T-helper 1 cell treated with Interleukin-12 subunit alpha and Interleukin-12 subunit beta and Interleukin-4 antibody, amounts not matched to agents 30 μg/mL and 1 μg/mL, for 36 hours (primary cell): ENCODE data around the gene HPCAL1.

Experiments
- H3K27ac Mint-ChIP-seq: one replicate; pipeline ENCODE4 v1.8.0; 2021; ENCODE audit warnings: mild to moderate bottlenecking, mixed read lengths
- H3K27me3 Mint-ChIP-seq: one replicate; pipeline ENCODE4 v1.8.0; 2021; ENCODE audit warnings: low read depth, mixed read lengths
- H3K36me3 Mint-ChIP-seq: one replicate; pipeline ENCODE4 v1.8.0; 2021; ENCODE audit warnings: low read depth, mixed read lengths
- H3K4me1 Mint-ChIP-seq: one replicate; pipeline ENCODE4 v1.8.0; 2021; ENCODE audit warnings: low read depth, mixed read lengths
- H3K4me3 Mint-ChIP-seq: one replicate; pipeline ENCODE4 v1.8.0; 2021; ENCODE audit warnings: mild to moderate bottlenecking, moderate library complexity, mixed read lengths
- H3K9me3 Mint-ChIP-seq: one replicate; pipeline ENCODE4 v1.8.0; 2021; ENCODE audit warnings: mixed read lengths

Gene HPCAL1

DNA sequence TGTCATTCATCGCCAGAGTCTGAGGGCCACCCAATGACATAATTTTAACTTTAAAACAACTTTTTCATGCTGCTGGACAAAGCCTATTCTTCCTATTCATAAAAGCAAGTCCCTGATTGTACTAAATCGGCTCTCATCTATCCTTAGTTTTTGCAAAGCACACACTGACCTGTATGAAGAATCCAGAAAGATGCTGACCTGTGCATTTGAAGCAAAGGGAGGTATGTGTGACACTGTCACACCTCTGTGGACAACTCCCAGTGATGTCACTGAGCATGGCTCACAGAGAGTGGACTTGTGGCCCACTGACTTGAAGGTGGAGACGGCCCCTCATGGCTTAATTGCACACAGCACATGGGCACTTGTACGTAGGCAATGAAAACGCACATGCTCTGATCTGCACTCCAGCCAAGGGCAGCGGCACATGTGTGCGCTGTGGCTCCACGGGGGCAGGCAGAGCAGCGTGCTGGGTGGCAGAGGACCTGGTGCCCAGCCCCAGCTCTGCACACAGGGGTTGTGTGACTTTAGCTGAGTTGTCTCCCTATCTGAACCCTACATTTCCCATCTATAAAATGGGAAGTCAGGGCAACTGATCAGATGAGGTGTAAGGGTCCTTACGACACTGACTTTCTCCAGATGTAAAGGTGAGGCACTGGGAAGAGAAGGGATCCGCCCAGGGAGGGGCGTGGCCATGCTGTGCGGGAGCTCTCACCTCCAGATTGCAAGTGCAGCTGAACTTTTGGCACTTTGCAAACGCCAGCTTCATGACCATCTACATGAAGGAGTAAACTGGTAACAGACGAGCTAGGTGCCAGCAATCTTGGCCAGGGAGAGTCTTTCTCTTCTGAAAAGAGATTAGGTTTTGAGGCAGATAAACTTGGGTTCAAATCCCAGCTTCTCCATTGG lies 159.7 kb downstream of the HPCAL1 start:
- Mint-ChIP-seq H3K9me3 (no peaks in the 10 kb centered on the region), H3K4me1 (no peaks in the 10 kb centered on the region), H3K4me3 (no peak overlapping the region), H3K27me3 (peaks cover 13% of the 10 kb centered on the region), H3K27ac (no peak overlapping the region), H3K36me3 (no peaks in the 10 kb centered on the region)

GRCh38 chr2:10465910-10466309 lies 163.2 kb downstream of the HPCAL1 start:
- H3K4me3 Mint-ChIP-seq: no peak overlapping the region
- H3K27me3 Mint-ChIP-seq: peaks cover 7% of the 10 kb centered on the region
- H3K4me1 Mint-ChIP-seq: no peaks in the 10 kb centered on the region
- no peaks in the 10 kb centered on the region for H3K36me3 Mint-ChIP-seq
- no peaks in the 10 kb centered on the region for H3K9me3 Mint-ChIP-seq
- H3K27ac Mint-ChIP-seq: no peak overlapping the region

- Mint-ChIP-seq H3K4me1 (no peaks in the 10 kb centered on the region), H3K9me3 (no peaks in the 10 kb centered on the region)
Observed at GRCh38 chr2:10466801-10467200, 164.1 kb downstream of the HPCAL1 start.

DNA sequence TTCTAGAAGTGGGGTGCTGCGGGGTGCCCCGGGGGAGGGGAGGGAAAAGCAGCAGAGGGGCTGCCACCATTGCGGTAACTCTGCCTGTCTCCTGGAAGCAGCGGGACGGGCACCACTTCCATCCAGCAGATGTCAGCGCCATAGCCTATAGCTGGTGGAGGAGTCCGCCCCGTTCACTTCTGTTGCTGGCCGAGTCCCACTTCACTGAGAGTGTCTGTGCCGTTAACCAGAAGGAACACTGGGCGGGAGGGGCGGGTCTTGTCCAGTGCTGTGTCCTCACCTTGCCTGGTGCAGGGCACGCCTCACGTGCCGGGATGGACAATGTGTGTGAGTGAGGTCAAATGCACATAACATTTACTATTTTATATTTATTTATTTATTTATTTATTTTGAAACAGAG lies 164.7 kb downstream of the HPCAL1 start:
- H3K27ac Mint-ChIP-seq: no peak overlapping the region
- H3K36me3 Mint-ChIP-seq: no peaks in the 10 kb centered on the region
- no peaks in the 10 kb centered on the region for H3K9me3 Mint-ChIP-seq
- peaks cover 3% of the 10 kb centered on the region for H3K27me3 Mint-ChIP-seq
- no peaks in the 10 kb centered on the region for H3K4me1 Mint-ChIP-seq
- no peak overlapping the region for H3K4me3 Mint-ChIP-seq

More at GRCh38 chr2:10466801-10467200, 164.1 kb downstream of the HPCAL1 start:
- Mint-ChIP-seq H3K36me3 (no peaks in the 10 kb centered on the region), H3K27me3 (peaks cover 3% of the 10 kb centered on the region), H3K27ac (no peak overlapping the region), H3K4me3 (no peak overlapping the region)

- Mint-ChIP-seq H3K36me3 (no peaks in the 10 kb centered on the region), H3K4me3 (no peak overlapping the region), H3K9me3 (no peaks in the 10 kb centered on the region), H3K27ac (no peak overlapping the region), H3K27me3 (peaks cover 8% of the 10 kb centered on the region), H3K4me1 (no peaks in the 10 kb centered on the region)
Observed at GRCh38 chr2:10469301-10469700, 166.6 kb downstream of the HPCAL1 start.

- no peaks in the 10 kb centered on the region for H3K4me1 Mint-ChIP-seq
- peaks cover 8% of the 10 kb centered on the region for H3K27me3 Mint-ChIP-seq
- H3K9me3 Mint-ChIP-seq: no peaks in the 10 kb centered on the region
- no peak overlapping the region for H3K27ac Mint-ChIP-seq
- no peak overlapping the region for H3K4me3 Mint-ChIP-seq
- no peaks in the 10 kb centered on the region for H3K36me3 Mint-ChIP-seq
Observed at GRCh38 chr2:10469955-10470608, 167.4 kb downstream of the HPCAL1 start.

DNA sequence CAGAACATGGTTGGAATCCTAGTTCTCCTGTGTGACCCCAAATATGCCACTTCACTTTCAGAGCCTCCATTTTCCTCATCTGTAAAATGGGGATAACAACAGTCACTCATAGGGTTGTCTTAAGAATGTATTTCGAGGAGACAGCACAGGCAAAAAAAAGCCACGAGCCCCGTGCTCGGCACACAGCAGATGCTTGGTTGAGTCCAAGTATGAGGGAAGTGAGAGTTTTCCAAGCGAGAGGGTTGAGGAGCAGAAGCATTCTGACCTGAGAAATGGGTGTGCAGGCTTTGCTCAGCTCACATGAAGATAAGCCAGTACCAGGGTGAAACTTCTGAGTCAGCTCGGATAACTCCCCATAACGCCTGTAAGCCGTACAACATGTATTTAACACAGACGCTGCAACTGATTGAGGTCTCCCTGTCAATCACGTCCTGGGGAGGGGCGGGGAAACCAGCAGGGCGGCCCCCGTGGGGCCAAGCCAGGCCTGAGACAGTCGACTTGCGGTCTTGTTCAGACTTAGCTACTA lies 168.4 kb downstream of the HPCAL1 start:
- H3K36me3 Mint-ChIP-seq: no peaks in the 10 kb centered on the region
- no peak overlapping the region for H3K4me3 Mint-ChIP-seq
- no peaks in the 10 kb centered on the region for H3K9me3 Mint-ChIP-seq
- H3K27me3 Mint-ChIP-seq: peaks cover 8% of the 10 kb centered on the region
- no peaks in the 10 kb centered on the region for H3K4me1 Mint-ChIP-seq
- H3K27ac Mint-ChIP-seq: no peak overlapping the region

DNA sequence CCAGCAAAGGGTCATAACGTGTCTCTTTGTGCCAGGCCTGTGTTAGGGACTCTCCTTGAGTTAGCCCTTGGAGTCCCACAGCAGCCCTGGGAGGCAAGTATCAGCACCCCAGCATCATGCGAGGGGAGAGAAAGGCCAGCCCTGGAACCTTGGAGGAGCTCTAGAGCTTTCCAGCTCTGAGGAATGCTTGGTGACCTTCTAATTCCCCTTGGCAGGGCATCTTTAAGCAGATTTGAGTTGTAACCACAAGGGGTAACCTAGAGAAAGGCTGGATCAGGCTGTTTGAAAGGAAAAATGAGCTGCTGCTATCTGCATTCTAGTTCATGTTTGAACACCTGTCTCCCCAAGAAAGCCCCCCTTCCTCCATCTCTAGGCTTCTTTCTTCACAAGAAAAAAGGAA lies 169.3 kb downstream of the HPCAL1 start:
- H3K4me1 Mint-ChIP-seq: peaks cover 2% of the 10 kb centered on the region
- H3K27ac Mint-ChIP-seq: no peak overlapping the region
- peaks cover 8% of the 10 kb centered on the region for H3K27me3 Mint-ChIP-seq
- H3K9me3 Mint-ChIP-seq: no peaks in the 10 kb centered on the region
- no peaks in the 10 kb centered on the region for H3K36me3 Mint-ChIP-seq
- H3K4me3 Mint-ChIP-seq: no peak overlapping the region

- H3K36me3 Mint-ChIP-seq: no peaks in the 10 kb centered on the region
- H3K27ac Mint-ChIP-seq: no peak overlapping the region
Observed at GRCh38 chr2:10473121-10473756, 170.5 kb downstream of the HPCAL1 start.

DNA sequence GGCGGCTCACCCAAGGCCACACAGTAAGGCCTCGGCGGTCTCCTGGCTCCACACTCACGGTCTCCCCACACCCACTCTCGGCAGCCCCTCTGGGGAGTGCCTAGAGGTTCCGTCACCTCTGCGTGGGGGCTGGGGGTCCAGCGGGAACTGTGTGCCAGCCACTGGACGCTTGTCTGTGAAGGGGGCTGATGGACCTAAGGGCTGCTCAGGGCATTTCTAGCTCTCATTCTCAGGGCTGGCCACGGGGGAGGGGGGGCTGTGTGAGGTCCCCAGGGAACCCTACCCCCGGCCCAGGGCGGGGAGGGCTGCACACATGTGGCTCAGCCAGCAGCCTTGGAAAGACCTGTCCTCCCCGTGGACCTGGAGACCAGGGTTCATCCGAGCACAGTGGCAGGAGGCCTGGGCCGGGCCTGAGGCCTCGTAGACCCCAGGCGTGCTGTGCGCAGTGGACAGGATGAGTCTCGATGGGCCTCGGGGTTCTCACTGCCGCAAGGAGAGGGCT lies 172.6 kb downstream of the HPCAL1 start:
- Mint-ChIP-seq H3K27me3 (peaks cover 6% of the 10 kb centered on the region), H3K36me3 (no peaks in the 10 kb centered on the region), H3K27ac (no peak overlapping the region), H3K4me3 (no peak overlapping the region), H3K9me3 (no peaks in the 10 kb centered on the region), H3K4me1 (peaks cover 7% of the 10 kb centered on the region)

More at GRCh38 chr2:10473121-10473756, 170.5 kb downstream of the HPCAL1 start:
- Mint-ChIP-seq H3K4me1 (peaks cover 6% of the 10 kb centered on the region), H3K27me3 (peaks cover 8% of the 10 kb centered on the region), H3K9me3 (no peaks in the 10 kb centered on the region), H3K4me3 (no peak overlapping the region)

GRCh38 chr2:10475811-10476660 lies 173.3 kb downstream of the HPCAL1 start:
- Mint-ChIP-seq H3K27me3 (peaks cover 14% of the 10 kb centered on the region), H3K27ac (no peak overlapping the region), H3K4me1 (peaks cover 7% of the 10 kb centered on the region), H3K36me3 (no peaks in the 10 kb centered on the region), H3K9me3 (no peaks in the 10 kb centered on the region), H3K4me3 (no peak overlapping the region)

GRCh38 chr2:10476723-10477442 lies 174.2 kb downstream of the HPCAL1 start:
- Mint-ChIP-seq H3K36me3 (no peaks in the 10 kb centered on the region), H3K4me3 (no peak overlapping the region), H3K9me3 (no peaks in the 10 kb centered on the region), H3K27ac (no peak overlapping the region), H3K27me3 (peaks cover 19% of the 10 kb centered on the region), H3K4me1 (peaks cover 7% of the 10 kb centered on the region)
